ENCODE results near the gene USP17L11. TPM values are rescaled to one million over a fixed set of nuclear protein-coding genes. Genes with fewer than 3 reads are reported as not detected.

Gene USP17L11
- total RNA-seq: not detected in 2 replicates

GRCh38 chr4:9215105-9215504, at the start of gene USP17L11:
USP17L11 (plus strand) TSS chr4:9215405; CDS start chr4:9215405, 0 bp downstream.

GRCh38 chr4:9169791-9170459, 45.3 kb upstream of the USP17L11 start, which contains the start of gene FAM90A26:
FAM90A26 (plus strand) TSS chr4:9170409; CDS start chr4:9173173, 2,764 bp downstream.

GRCh38 chr4:9210357-9210756, 4.8 kb upstream of the USP17L11 start, which contains the start of gene USP17L10:
USP17L10 (plus strand) TSS chr4:9210657; CDS start chr4:9210657, 0 bp downstream.

GRCh38 chr4:9219852-9220251, 4.6 kb downstream of the USP17L11 start, which contains the start of gene USP17L12:
USP17L12 (plus strand) TSS chr4:9220152; CDS start chr4:9220152, 0 bp downstream.

GRCh38 chr4:9224596-9224995, 9.4 kb downstream of the USP17L11 start, which contains the start of gene USP17L13:
USP17L13 (plus strand) TSS chr4:9224896; CDS start chr4:9224896, 0 bp downstream.

GRCh38 chr4:9234085-9234484, 18.9 kb downstream of the USP17L11 start, which contains the start of gene USP17L15:
USP17L15 (plus strand) TSS chr4:9234385; CDS start chr4:9234385, 0 bp downstream.

GRCh38 chr4:9243579-9243978, 28.4 kb downstream of the USP17L11 start, which contains the start of gene USP17L17:
USP17L17 (plus strand) TSS chr4:9243879; CDS start chr4:9243879, 0 bp downstream.

GRCh38 chr4:9247953-9248680, 32.9 kb downstream of the USP17L11 start, which contains the start of gene USP17L18:
USP17L18 (plus strand) TSS chr4:9248630; CDS start chr4:9248630, 0 bp downstream.

GRCh38 chr4:9253078-9253477, 37.9 kb downstream of the USP17L11 start, which contains the start of gene USP17L19:
USP17L19 (plus strand) TSS chr4:9253378; CDS start chr4:9253378, 0 bp downstream.

GRCh38 chr4:9257824-9258223, 42.6 kb downstream of the USP17L11 start, which contains the start of gene USP17L20:
USP17L20 (plus strand) TSS chr4:9258124; CDS start chr4:9258124, 0 bp downstream.

GRCh38 chr4:9262572-9262971, 47.4 kb downstream of the USP17L11 start, which contains the start of gene USP17L21:
USP17L21 (plus strand) TSS chr4:9262872; CDS start chr4:9262872, 0 bp downstream.

Other genes starting within 250 kb of the USP17L11 start
- gene FAM90A26, start 45.0 kb upstream of the USP17L11 start, total RNA-seq: not detected in 2 replicates
- gene USP17L10, start 4.7 kb upstream of the USP17L11 start, total RNA-seq: not detected in 2 replicates
- gene USP17L12, start 4.7 kb downstream of the USP17L11 start, total RNA-seq: not detected in 2 replicates
- gene USP17L13, start 9.5 kb downstream of the USP17L11 start, total RNA-seq: not detected in 2 replicates
- not detected in 2 replicates for gene USP17L15, start 19.0 kb downstream of the USP17L11 start, total RNA-seq
- not detected in 2 replicates for gene USP17L17, start 28.5 kb downstream of the USP17L11 start, total RNA-seq
- gene USP17L18, start 33.2 kb downstream of the USP17L11 start, total RNA-seq: not detected in 2 replicates
- not detected in 2 replicates for gene USP17L19, start 38.0 kb downstream of the USP17L11 start, total RNA-seq
- gene USP17L20, start 42.7 kb downstream of the USP17L11 start, total RNA-seq: not detected in 2 replicates
- not detected in 2 replicates for gene USP17L21, start 47.5 kb downstream of the USP17L11 start, total RNA-seq
- gene USP17L22, start 52.2 kb downstream of the USP17L11 start, total RNA-seq: not detected in 2 replicates
- not detected in 2 replicates for gene USP17L24, start 109.8 kb downstream of the USP17L11 start, total RNA-seq
- not detected in 2 replicates for gene USP17L25, start 114.5 kb downstream of the USP17L11 start, total RNA-seq
- not detected in 2 replicates for gene USP17L26, start 119.3 kb downstream of the USP17L11 start, total RNA-seq
- gene USP17L5, start 124.0 kb downstream of the USP17L11 start, total RNA-seq: not detected in 2 replicates
- gene USP17L27, start 128.7 kb downstream of the USP17L11 start, total RNA-seq: not detected in 2 replicates
- gene USP17L28, start 133.5 kb downstream of the USP17L11 start, total RNA-seq: not detected in 2 replicates
- not detected in 2 replicates for gene USP17L29, start 138.2 kb downstream of the USP17L11 start, total RNA-seq
- not detected in 2 replicates for gene USP17L30, start 147.7 kb downstream of the USP17L11 start, total RNA-seq
- gene DEFB131A, start 229.0 kb downstream of the USP17L11 start, total RNA-seq: not detected in 2 replicates